GM12891 (cell line): ENCODE results near the gene ZNF749.
"Not testable (repeated sequence)": the region's sequence is repeated elsewhere in the genome, so short reads cannot be mapped to it uniquely, and the experiment has no call there.

Experiments used
- POLR2A ChIP-seq: IDR thresholded peaks from 2 replicates; pipeline ENCODE4 v1.6.1; 2011; ENCODE audit warnings: low read depth, low read length, control low read depth
- POLR2AphosphoS5 ChIP-seq: IDR thresholded peaks from 2 replicates; pipeline ENCODE4 v1.6.1; 2011; ENCODE audit warnings: low read depth, low read length, control low read depth
- POU2F2 ChIP-seq: IDR thresholded peaks from 2 replicates; pipeline ENCODE4 v1.6.1; 2011; ENCODE audit warnings: low read depth, mild to moderate bottlenecking, control low read depth, low read length, moderate library complexity
- SPI1 ChIP-seq: IDR thresholded peaks from 2 replicates; pipeline ENCODE4 v1.6.1; 2011; ENCODE audit warnings: low read depth, low read length, control low read depth
- TAF1 ChIP-seq: IDR thresholded peaks from 2 replicates; pipeline ENCODE4 v1.6.1; 2011; ENCODE audit warnings: low read depth, low read length, control low read depth

GRCh38 chr19:57488299-57488644 lies 53.1 kb downstream of the ZNF749 start:
- TF ChIP-seq TAF1, POLR2AphosphoS5, POLR2A, POU2F2, SPI1: not testable (repeated sequence)
